Body of pancreas (tissue), 4 donors: ENCODE data around the gene TYROBP.

Experiments
- CTCF ChIP-seq, 7 experiments: fragments of 450-650 bp in 4 of 7; fragments of 200-600 bp in 3 of 7; sonication (generic) in 3 of 7; IDR thresholded peaks; one replicate each; pipeline ENCODE4 v1.5.1; 2016 to 2019; ENCODE audit warnings: antibody characterized with exemption in 7 of 7
- POLR2A ChIP-seq, 3 donors: fragments of 450-650 bp; IDR thresholded peaks; one replicate each; pipeline ENCODE4 v1.6.1; 2016; ENCODE audit warnings: antibody characterized with exemption in 3 of 3, mild to moderate bottlenecking in 2 of 3

DNA sequence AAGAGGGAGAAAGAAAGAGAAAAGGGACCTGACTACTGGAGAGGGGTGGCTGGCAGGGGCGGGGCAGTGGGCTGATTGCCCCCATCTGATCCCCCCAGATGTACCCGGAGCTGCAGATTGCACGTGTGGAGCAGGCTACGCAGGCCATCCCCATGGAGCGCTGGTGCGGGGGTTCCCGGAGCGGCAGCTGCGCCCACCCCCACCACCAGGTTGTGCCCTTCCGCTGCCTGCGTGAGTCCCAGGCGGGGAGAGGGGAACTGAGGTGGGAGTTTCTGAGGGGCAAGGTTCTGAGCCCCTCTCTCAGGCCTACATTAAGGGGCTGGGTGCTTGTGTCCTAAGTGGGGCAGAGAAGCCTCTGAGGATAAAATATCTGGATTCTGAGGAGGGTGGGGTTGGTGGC, 37.3 kb downstream of the TYROBP start:
- no peak for TF ChIP-seq CTCF (IDR thresholded peaks at IDR 0.05)
- no peak for TF ChIP-seq POLR2A (IDR thresholded peaks at IDR 0.05)
